Stimulated activated CD8-positive, alpha-beta memory T cell treated with anti-CD3 and anti-CD28 coated beads, Interleukin-2, amount 100 ng/mL, for 48 hours (primary cell): ENCODE data around the gene EXOC4.

Source experiments
- DNase-seq, 2 donors: peaks; one replicate each; pipeline ENCODE4 v3.0.0-alpha.2; 2020; ENCODE audit warnings: low read depth in 2 of 2

Gene EXOC4

DNA sequence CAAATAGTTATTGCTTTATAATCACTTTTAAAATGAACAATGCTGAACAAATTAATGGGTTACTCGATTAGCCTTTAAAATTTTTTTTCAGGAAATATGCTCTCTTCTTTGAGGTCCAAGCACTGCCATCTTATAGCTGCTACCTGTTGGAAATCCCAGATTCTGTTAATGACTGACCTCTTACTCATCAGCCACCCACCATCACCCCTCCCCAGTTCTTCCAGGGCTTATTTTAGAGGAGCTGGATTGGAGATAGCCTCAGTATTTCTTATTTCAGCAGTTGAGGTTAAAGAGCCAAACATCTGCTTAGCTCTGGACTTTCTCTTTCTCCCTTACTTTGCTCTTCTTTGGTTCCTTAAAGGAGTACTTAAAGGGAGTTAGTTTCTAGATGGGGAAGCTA, 420.0 kb downstream of the EXOC4 start:
- DNase-seq: no peak

DNA sequence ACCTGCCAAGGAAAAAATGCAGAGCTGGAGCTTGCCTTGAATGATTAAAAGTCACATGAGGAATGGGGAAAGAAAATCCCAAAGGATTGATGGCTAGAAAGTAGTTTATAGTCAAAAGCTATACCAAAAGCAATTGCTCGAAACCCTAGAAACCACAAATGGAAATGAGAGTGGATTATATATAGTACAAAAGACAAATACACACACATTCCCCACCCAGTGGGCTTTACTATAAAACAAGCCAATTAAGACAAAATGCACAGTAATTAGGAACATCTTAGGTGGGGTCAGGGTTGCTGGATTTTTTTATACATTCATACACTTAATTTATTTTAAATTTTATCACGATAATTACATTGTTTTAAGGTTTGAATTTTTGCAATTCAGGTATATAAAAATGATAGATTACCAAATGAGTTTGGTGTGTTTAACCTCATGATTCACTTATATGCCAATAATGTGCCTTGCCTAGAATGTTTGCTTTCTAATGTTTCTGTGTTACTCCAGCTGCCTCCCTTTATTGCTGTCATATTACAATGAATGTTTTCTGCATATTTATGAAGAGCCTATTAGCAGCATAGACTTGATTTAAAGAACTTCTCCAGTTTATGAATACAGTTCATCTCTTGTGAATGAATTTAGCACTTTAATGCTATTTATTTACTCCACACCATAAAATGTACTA, 421.3 kb downstream of the EXOC4 start:
- no peak for DNase-seq

DNA sequence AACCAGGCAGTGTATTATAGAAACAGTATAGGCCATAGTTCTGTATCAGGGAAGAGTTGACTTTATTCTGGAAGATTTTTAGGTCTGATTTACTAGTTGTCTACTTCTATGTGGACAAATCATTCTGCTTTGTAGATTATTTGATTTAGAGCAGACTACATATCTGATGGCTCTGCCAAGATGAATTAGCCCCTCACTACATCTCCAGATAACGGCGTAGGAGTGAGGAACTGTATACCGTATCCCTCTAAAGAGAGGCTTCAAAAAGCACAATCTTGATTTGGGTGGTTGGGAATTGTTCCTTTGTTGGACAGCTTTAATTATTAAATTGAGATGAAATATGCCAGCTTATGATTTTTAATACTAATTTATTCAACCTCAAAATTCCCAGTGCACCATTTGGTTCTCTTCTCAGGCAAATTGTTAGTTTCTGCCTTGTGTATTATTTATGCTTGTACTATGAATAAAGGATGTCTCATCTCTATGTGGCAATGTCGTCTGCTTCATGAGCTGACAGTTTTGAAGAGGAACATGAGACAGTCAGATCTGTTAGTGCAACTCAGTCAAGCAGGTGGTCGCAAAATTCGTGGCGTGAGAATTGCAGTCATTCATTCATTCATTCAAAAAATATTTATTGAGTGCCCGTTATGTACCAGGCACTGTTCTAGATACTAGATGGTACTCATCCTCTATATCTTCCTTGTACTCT, 422.8 kb downstream of the EXOC4 start:
- no peak for DNase-seq

DNA sequence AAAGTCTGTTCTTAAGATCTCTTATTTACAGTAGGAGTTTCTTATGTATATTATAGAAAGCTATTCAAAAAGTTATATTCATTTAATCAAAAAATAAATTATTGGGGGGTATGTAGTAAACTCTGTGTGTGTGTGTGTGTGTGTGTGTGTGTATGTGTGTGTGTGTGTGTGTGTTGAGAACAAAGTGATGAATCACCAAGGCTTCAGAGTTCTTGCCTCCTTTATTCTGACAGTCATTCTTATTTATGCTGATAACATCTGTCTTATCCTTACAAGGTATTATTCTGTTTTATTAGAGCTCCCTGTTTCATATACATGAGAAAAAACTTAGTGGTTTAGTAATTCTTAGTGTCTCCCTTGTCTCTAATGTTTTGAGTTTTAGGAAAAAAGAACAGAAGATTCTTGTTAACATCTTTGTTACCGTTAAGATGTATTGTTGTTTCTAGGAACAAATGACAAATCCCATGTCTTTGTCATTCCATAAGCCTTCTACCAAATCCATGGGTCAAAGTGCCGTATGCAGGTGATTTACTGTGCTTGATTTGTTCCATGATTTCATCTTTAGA, 424.0 kb downstream of the EXOC4 start:
- DNase-seq: no peak

DNA sequence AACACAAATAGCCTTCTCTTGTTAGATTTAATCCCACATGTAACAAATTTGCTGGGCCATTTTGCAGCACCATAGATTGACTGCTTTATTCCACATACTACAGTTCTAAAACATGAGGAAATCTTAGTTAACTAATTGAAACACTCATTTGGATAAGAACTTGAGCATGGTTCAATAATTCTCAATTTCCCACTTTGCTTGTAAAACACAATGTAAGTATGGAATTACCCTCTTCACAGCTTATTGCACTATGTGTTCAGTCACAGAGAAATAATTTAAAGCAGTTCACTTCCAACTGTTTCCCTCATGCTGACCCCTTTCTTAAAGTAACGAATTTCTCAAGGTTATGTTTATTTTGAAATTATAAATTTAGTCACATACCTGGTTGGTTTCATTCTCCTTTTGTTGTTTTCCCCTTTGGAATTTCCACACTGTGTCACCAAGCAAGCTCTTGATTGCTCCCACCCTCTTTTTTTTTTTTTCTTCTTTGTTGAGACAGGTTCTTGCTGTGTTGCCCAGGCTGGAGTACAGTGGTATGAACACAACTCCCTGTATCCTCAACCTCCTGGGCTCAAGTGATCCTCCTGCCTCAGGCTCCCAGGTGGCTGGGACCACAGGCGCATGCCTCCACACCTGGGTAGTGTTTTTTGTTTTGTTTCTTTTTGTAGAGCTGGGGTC, 425.4 kb downstream of the EXOC4 start:
- no peak for DNase-seq

DNA sequence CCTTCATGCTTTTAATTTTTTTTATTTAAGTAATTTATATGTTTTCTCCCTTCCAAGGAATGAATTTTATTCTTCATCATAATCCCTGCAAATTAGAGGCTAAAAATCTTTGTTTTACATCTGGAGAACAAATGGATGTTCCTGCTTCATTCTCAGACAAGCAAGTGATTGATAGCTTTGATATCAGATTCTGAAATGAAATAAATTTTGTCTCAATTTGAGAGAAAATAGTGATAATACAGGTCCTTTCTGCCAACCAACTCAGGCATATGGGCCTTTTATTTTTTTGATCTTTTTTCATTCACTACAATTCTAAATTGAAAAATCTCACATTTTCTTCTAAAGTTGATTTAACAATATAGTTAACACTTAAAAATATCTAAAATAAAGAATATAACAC, 427.1 kb downstream of the EXOC4 start:
- no peak for DNase-seq

DNA sequence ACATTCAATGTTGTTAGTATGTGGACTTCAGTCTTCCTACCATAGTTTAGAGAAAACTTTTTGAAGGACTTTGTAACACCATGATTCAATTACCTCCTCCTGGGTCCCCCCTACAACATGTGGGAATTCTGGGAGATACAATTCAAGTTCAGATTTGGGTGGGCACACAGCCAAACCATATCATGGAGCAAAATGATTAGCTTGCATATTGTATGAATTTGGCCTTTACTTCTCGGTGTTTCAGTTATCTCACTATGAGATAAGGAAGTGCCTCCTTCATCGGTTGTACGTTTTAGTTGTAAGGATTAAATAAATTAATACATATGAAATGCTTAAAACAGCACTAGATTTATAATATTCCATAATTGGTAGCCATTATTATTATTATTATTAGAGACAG, 428.7 kb downstream of the EXOC4 start:
- no peak for DNase-seq

DNA sequence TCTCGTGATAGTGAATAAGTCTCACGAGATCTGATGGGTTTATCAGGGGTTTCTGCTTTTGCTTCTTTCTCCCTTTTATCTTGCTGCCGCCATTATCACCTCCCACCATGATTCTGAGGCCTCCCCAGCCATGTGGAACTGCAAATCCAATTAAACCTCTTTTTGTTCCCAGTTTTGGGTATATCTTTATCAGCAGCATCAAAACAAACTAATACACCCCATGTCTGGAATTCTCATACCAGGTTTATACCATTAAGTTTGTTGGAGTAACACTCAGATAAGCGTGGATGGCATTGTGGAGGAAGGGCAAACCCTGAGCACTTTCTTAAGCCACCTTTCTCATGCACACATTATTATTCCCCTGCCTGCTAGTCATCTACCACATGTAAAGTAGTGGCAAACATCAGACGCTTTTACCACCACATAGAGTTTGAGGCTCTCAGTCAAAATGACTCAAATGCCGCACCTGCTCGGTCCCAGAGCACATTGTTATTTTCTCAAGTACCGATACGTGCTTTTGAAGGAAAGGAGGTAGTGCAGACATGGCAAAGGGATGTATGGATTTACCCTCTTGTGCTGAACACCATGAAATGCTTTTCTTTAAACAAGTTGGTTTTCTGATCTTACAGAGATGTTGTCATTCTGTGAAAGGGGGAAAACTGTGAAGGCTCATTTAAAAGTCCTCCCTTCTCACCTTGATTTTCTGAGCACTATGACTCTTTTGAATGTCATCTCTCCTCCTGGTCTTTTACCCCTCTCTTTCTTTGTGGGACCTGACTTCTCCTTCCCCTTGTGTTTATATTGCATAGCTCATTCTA, 429.7 kb downstream of the EXOC4 start:
- no peak for DNase-seq

DNA sequence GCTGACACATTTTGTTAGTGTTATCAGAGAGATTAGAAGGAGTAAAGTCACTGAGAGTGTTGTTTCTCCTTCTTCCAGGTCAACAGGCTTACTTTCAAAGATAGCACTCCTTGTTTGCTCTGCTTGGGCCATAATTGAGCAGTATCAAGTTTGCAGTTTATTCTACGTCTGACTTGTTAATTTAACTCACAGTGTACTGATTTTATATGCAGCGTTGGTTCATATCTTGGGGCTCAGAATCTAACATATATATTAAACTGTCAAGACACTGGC, 430.2 kb downstream of the EXOC4 start:
- DNase-seq: no peak

DNA sequence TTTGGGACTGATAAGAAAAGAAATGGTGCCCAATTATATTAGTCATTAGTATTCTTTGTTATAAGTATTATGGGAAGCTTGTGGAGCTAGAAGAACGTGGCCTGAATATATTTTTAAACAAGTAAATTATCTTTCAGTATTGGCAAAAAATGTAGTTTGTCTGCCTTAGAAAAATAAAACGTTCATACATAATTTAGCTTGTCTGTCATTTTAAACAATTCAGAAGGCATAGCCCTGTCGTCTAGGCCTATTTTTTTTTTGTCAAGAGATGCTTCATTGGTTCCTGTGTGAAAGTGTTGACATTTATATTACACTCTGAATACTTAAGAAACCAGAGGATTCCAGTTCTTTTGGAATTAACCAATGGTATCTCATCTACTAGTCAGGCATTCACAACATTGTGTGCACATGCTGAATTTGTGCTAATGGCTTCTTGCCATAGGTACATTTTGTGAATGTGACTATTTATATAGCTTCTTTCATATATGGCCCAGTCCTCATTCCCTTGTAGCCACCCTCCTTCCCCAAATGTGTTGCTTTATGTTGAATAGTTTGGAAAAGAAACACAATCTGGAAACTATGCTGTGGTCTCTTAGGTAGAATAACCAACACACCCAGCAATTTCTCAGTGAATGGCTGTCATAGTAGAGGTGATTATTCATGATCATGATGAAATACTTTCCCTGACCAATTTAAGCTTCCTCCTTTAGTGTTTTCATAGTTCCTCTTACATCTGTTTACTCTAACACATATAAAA, 435.8 kb downstream of the EXOC4 start:
- no peak for DNase-seq

DNA sequence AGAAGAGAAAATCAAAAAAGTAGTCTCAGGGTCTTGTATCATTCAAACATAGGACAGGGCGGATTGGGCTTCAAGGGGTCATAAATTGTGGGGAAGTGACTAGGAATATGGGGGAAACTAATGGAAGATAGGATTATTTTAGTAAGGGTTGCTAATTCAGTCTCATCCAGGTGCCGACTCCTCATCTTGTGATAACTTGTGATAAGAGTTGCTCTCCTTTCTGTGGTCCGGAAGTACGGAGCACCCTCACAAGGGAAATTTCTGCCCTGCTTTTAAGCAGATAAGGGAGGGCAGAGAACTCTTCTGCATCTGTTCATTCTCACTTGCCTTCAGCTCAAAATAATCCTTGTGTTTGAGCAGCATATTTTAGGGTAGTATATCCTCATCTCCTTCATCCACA, 437.9 kb downstream of the EXOC4 start:
- DNase-seq: no peak

DNA sequence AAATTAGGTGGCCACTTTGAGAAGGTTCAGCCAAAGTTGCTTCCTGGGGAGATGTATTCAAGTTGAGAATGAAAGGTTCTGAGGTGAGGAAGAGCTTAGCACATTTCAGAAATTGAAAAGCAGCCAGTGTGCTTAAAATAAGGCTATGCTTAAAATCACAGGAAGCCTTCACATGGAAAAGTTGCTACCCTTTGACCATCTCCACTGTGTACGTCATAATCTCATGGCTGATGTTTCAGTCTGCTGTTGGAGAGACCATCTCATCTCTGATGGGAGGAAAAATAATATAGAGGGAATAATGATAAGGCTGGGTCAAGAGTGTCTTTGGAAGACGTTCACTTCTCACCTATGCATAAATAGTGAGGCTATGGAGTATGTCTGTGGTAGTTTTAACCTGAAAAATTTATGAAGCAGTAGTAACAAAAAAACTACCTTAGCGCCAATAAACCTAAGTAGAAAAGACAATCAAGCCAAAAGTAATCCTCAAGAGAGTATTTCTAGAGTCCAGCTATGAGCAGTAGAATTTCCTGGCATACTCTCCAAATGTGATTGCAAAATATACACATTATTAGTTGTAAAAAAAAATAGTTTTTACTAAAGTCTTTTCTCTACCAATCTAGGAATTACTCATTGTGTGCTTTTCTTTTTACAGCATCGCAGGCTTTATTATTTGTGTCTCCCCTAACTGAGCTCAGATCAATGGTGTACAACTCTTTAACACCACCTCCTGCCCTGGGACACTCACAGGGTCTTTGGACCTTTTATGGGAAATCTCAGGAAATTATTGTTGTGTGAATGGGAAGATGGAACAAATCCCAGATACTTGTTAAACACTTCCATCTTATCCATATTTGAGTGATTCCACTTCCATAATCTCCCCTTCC, 439.1 kb downstream of the EXOC4 start:
- DNase-seq: no peak

DNA sequence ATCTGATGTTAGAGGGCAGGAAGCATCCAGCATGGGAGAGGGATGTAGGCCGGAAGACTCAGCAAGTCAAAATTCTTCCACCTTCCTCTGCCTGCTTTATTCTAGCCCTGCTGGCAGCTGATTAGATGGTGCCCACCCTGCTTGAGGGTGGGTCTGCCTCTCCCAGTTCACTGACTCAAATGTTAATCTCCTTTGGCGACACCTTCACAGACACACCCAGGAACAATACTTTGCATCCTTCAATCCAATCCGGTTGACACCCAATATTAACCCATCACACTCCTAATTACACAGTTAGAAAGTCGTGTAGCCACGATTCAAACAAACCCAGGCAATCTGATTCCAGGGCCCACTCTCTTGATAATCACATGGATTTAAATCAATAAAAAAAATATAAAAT, 440.4 kb downstream of the EXOC4 start:
- no peak for DNase-seq

DNA sequence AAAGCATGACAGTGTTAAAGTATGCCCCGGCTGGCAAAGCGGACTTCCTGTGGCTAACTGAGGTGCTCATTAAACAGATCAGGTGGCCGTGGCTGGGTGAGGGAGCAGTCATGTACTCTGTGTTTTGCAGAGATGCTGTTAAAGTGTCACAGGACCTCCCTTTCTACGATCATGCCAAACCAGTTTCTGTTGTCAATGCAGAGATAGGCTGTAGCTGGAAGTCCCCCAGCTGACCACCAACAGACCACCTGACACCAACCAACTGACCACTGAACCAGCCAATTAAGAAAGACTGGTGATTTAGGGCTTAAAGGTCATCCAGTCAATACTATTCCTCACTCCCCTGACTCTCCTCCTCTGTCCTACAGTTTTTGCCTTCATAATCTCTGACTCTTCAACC, 443.2 kb downstream of the EXOC4 start:
- no peak for DNase-seq

DNA sequence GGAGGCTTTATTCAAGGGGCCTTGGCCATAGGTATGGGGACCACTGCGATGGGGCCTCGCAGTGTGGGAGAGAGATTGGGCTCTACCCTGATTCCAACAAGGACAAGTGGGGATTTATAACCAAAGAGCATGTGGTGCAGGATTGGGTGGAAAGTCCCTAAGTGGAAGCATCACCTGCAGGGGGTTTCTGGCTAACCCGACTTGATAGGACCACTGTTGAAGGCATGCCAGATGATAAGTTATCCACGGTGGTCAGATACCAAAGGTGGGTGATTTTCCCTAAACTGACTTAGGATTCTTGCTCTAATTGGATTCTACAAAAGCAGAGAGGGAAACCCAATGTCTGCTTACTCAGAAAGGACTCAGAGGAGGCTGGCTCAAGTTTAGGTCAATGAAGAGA, 444.7 kb downstream of the EXOC4 start:
- DNase-seq: no peak

DNA sequence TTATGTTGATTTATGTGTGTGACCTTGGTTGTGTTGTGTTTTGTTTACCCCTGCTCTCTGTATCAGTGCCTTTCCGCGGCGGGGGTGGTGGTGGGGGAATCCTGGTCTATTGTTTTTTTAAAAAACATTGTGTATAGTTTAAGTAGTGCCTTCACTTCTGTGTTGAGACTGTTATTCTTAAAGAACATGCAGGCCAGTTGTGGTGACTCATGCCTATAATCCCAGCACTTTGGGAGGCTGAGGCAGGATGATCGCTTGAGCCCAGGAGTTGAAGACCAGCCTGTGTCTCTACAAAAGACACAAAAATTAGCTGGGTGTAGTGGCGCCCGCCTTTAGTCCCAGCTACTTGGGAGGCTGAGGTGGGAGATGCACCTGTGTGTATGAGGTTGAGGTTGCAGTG, 445.2 kb downstream of the EXOC4 start:
- DNase-seq: no peak

DNA sequence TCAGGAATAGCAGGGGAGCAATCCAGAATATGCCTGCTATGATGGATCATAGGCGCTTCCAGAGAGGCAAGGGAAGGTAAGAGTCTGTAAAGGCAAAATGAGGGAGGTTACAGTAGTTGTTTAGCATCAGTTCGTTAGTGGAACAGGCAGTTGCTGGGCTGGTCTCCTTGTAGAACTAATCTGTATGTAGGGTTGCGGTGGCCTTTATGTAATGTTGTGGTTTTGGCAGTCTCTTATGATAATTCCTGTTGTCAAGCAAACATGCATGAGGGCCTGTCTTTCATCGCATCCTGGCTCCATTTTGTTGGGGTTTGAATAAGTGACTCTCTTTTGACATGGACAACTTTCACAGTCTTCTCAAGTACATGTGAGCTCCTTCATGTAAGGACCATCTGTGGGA, 446.5 kb downstream of the EXOC4 start:
- DNase-seq: no peak

DNA sequence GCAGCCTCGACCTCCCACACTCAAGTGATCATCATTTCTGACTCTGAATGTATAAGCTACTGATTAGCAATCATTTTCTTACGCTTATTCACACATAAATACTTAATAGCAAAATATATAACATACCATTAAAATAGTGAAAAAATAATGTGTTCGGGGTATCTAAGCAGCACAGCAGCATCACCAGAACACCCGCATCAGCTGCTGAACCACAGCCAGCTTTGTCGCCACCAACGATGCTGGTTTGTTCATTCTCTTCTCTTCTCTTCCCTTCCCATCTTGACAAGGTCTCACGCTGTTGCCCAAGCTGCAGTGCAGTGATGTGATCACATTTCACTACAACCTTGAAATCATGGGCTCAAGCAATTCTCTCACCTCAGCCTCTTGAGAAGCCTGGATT, 449.2 kb downstream of the EXOC4 start:
- no peak for DNase-seq

DNA sequence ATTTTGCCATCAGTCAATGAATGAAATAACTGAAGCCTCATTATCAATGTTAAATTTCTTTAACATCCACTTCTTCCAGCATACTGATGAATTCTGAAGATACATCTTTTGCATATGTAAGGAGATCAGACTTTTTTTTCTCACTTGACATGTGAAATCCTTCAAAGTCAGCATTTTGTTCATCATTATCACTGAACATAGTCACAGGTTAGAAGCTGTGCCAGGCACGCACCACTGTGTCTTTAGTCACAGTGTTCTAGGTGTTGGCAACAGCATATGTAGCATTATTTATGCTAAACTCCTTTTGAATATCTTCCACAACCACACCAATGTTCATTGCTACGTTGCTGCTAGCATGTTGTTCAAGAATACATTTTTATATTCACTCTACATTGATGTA, 450.1 kb downstream of the EXOC4 start:
- no peak for DNase-seq

DNA sequence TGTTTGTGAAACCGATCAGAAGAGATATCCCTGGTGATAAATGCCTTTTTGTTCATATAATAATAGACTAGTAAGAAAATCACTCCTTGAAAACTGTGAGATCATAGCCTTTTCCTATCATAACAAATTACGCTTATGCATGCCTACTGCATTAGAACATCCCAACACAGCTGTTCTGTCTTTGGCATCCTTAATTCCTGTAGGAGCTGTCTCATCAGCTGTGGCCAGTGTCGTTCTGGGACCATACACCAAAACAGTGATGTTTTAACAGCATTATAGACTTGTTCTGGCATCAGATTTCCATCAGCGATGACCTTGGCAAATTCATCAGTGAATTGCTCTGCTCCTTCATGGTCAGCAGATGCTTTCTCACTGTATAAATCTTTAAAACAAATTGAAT, 450.7 kb downstream of the EXOC4 start:
- DNase-seq: no peak

DNA sequence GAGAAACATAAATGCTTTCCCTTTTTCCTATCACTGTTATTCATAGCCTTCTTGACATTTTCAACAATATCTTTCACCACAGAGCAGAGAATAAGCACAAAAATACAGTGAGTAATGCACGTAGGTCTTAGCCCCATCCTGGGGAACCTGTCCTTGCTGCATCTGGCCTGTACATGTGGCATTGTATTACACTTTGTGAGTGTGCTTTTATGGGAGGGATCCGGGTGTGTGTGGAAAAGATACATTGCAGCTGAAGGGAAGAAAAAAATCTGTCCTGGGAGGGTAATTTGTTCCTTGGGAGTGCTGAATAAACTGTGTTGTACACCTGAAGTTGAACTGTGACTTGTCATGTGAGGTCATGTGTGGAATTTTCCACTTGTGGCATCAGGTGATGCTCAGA, 451.6 kb downstream of the EXOC4 start:
- DNase-seq: no peak
